Adipose tissue (tissue), 3 donors: Measurements from ENCODE around the gene SPRYD3. TPM values are rescaled to one million over a fixed set of nuclear protein-coding genes. Genes with fewer than 3 reads are reported as not detected.
"Not testable (repeated sequence)": the region's sequence is repeated elsewhere in the genome, so short reads cannot be mapped to it uniquely, and the experiment has no call there.

Source experiments
- H3K27ac ChIP-seq: one replicate; pipeline ENCODE4 v1.5.1; 2013; ENCODE audit warnings: low read depth, low read length
- WGBS, 3 donors: extraction: QIAGEN DNeasy Blood & Tissue Kit; methylation state at CpG; one replicate each; pipeline ENCODE4 v1.1.7; 2013; 5-methylcytosine and 5-hydroxymethylcytosine counted together
- polyA plus RNA-seq, 3 donors: library from polyadenylated mRNA; stranded (reverse); fragments of 200-250 nt; gene quantifications; one replicate each; pipeline ENCODE4 v1.2.3, GENCODE V29; 2013
- donor health status: healthy with polysubstance abuse.
- donor health status: Bipolar disorder and iron deficiency.
- donor health status: healthy.

SPRYD3 gene
- 10 to 100 TPM; 26.9 to 66.7 (median 29.8) TPM for polyA plus RNA-seq

GRCh38 chr12:53079226-53080117, at the start of gene SPRYD3:
Gene SPRYD3 (minus strand): TSS chr12:53079390. CDS start chr12:53079333, 57 bp downstream.
- no peak within 1 kb of the TSS for H3K27ac ChIP-seq
- 1 to 3% (median 2%) methylated on average over 61 to 67 of the region's 67 CpGs for WGBS, 3 donors

GRCh38 chr12:53127169-53127568, 48.0 kb upstream of the SPRYD3 start:
- H3K27ac ChIP-seq, result no peak overlapping the region
- WGBS, 3 donors, result 68 to 88% (median 80%) methylated on average over 1 of the region's 1 CpG

GRCh38 chr12:53124352-53124723, 45.1 kb upstream of the SPRYD3 start:
- H3K27ac ChIP-seq, result no peak overlapping the region

- no peak overlapping the region for H3K27ac ChIP-seq
- WGBS, 3 donors, result 91 to 94% (median 91%) methylated on average over 16 of the region's 16 CpGs
Observed at GRCh38 chr12:53123578-53124351, 44.6 kb upstream of the SPRYD3 start.

GRCh38 chr12:53122961-53123468, 43.8 kb upstream of the SPRYD3 start:
- H3K27ac ChIP-seq, result no peak overlapping the region
- 84 to 89% (median 88%) methylated on average over 10 of the region's 10 CpGs for WGBS, 3 donors

- 75 to 82% (median 76%) methylated on average over 11 to 12 of the region's 12 CpGs for WGBS, 3 donors
- no peak overlapping the region for H3K27ac ChIP-seq
Observed at GRCh38 chr12:53120685-53121525, 41.7 kb upstream of the SPRYD3 start.

- 86 to 93% (median 93%) methylated on average over 7 to 8 of the region's 8 CpGs for WGBS, 3 donors
- no peak overlapping the region for H3K27ac ChIP-seq
Observed at GRCh38 chr12:53118751-53119300, 39.6 kb upstream of the SPRYD3 start.

- no peak overlapping the region for H3K27ac ChIP-seq
- WGBS, 3 donors, result 93 to 94% (median 94%) methylated on average over 8 of the region's 8 CpGs
Observed at GRCh38 chr12:53115891-53116648, 36.9 kb upstream of the SPRYD3 start.

GRCh38 chr12:53115112-53115890, 36.1 kb upstream of the SPRYD3 start:
- WGBS, 3 donors, result 86 to 88% (median 87%) methylated on average over 33 of the region's 33 CpGs
- H3K27ac ChIP-seq, result no peak overlapping the region

- H3K27ac ChIP-seq, result no peak overlapping the region
Observed at GRCh38 chr12:53113951-53114350, 34.8 kb upstream of the SPRYD3 start.

GRCh38 chr12:53113136-53113705, 34.0 kb upstream of the SPRYD3 start:
- H3K27ac ChIP-seq, result no peak overlapping the region
- WGBS, 3 donors, result 83 to 92% (median 92%) methylated on average over 12 of the region's 12 CpGs

GRCh38 chr12:53112431-53112830, 33.2 kb upstream of the SPRYD3 start:
- not testable (repeated sequence) for H3K27ac ChIP-seq
- WGBS, 3 donors, result 73 to 87% (median 85%) methylated on average over 6 to 7 of the region's 7 CpGs

- 60 to 70% (median 69%) methylated on average over 7 of the region's 7 CpGs for WGBS, 3 donors
Observed at GRCh38 chr12:53107122-53107521, 27.9 kb upstream of the SPRYD3 start.

GRCh38 chr12:53105712-53106439, 26.7 kb upstream of the SPRYD3 start:
- no peak overlapping the region for H3K27ac ChIP-seq
- WGBS, 3 donors, result 88 to 94% (median 93%) methylated on average over 7 of the region's 7 CpGs

More at GRCh38 chr12:53107122-53107521, 27.9 kb upstream of the SPRYD3 start:
- H3K27ac ChIP-seq, result no peak overlapping the region

- 88 to 94% (median 93%) methylated on average over 8 of the region's 8 CpGs for WGBS, 3 donors
- H3K27ac ChIP-seq, result no peak overlapping the region
Observed at GRCh38 chr12:53105256-53105655, 26.1 kb upstream of the SPRYD3 start.

- WGBS, 3 donors, result 22 to 67% (median 40%) methylated on average over 3 of the region's 3 CpGs
- no peak overlapping the region for H3K27ac ChIP-seq
Observed at GRCh38 chr12:53103860-53104305, 24.7 kb upstream of the SPRYD3 start.
